Globus pallidus (tissue), 1 donor: ENCODE measurements around the gene CNIH2.

Source experiments
- DNase-seq: peaks from one replicate; pipeline ENCODE4 v3.0.0-alpha.2; 2015; ENCODE audit warnings: low spot score

CNIH2 gene

GRCh38 chr11:66329165-66329673 is 51.2 kb downstream of the CNIH2 start:
- no peak for DNase-seq

- no peak for DNase-seq
These were observed 53.0 kb downstream of the CNIH2 start for GRCh38 chr11:66330931-66331330.

- no peak for DNase-seq
These were observed 53.8 kb downstream of the CNIH2 start for GRCh38 chr11:66331542-66332370.

GRCh38 chr11:66332371-66333219 is 54.6 kb downstream of the CNIH2 start:
- no peak for DNase-seq

- DNase-seq: no peak
These were observed 55.4 kb downstream of the CNIH2 start for GRCh38 chr11:66333220-66333877.
